H9 (cell line): ENCODE data around the gene PIK3C3. TPM values are rescaled to one million over a fixed set of nuclear protein-coding genes. Genes with fewer than 3 reads are reported as not detected.

ENCODE experiments used
- DNase-seq: peaks from one replicate; pipeline ENCODE4 v3.0.0-alpha.2; 2017
- H2AFZ ChIP-seq: one replicate; pipeline ENCODE4 v1.6.1; 2013; ENCODE audit warnings: mild to moderate bottlenecking, low read length, control low read depth, moderate library complexity
- H2AK5ac ChIP-seq: 2 replicates; pipeline ENCODE4 v1.6.1; 2013; ENCODE audit warnings: low read length, control low read depth, mixed read lengths; ENCODE audit not compliant: insufficient read length
- H2BK120ac ChIP-seq: one replicate; pipeline ENCODE4 v1.6.1; 2013; ENCODE audit warnings: low read depth, mild to moderate bottlenecking, low read length, control low read depth, inconsistent platforms; ENCODE audit not compliant: poor library complexity, severe bottlenecking
- H2BK12ac ChIP-seq: 2 replicates; pipeline ENCODE4 v1.6.1; 2013; ENCODE audit warnings: low read length, control low read depth, mixed read lengths, low read depth; ENCODE audit not compliant: insufficient read length
- H2BK15ac ChIP-seq: 2 replicates; pipeline ENCODE4 v1.6.1; 2013; ENCODE audit warnings: low read depth, low read length, control low read depth
- H2BK20ac ChIP-seq: one replicate; pipeline ENCODE4 v1.6.1; 2013; ENCODE audit warnings: low read depth, mild to moderate bottlenecking, low read length, control low read depth, inconsistent platforms; ENCODE audit not compliant: poor library complexity, severe bottlenecking
- H2BK5ac ChIP-seq: 2 replicates; pipeline ENCODE4 v1.6.1; 2013; ENCODE audit warnings: low read length, control low read depth, mixed read lengths; ENCODE audit not compliant: insufficient read length
- H3K14ac ChIP-seq: 2 replicates; pipeline ENCODE4 v1.6.1; 2013; ENCODE audit warnings: low read length, control low read depth; ENCODE audit not compliant: insufficient read depth
- H3K18ac ChIP-seq: 2 replicates; pipeline ENCODE4 v1.6.1; 2013; ENCODE audit warnings: low read depth, mild to moderate bottlenecking, mixed read lengths, low read length, control low read depth; ENCODE audit not compliant: insufficient read length
- H3K23ac ChIP-seq: 2 replicates; pipeline ENCODE4 v1.6.1; 2013; ENCODE audit warnings: low read length, control low read depth, mixed read lengths, low read depth; ENCODE audit not compliant: insufficient read length
- H3K23me2 ChIP-seq: 2 replicates; pipeline ENCODE4 v1.6.1; 2013; ENCODE audit warnings: low read depth, mild to moderate bottlenecking, mixed read lengths, low read length, control low read depth; ENCODE audit not compliant: insufficient read length, poor library complexity, severe bottlenecking
- H3K27ac ChIP-seq: 2 replicates; pipeline ENCODE4 v1.5.1; 2013; ENCODE audit warnings: low read length, control low read depth, mixed read lengths, low read depth; ENCODE audit not compliant: insufficient read length
- H3K27me3 ChIP-seq: 2 replicates; pipeline ENCODE4 v1.6.1; 2013; ENCODE audit warnings: low read length, control low read depth, inconsistent platforms; ENCODE audit not compliant: insufficient read depth
- H3K4ac ChIP-seq: 2 replicates; pipeline ENCODE4 v1.6.1; 2013; ENCODE audit warnings: low read depth, mild to moderate bottlenecking, control low read depth, inconsistent platforms, low read length, moderate library complexity
- H3K4me1 ChIP-seq: 2 replicates; pipeline ENCODE4 v1.6.1; 2013; ENCODE audit warnings: low read length, control low read depth, inconsistent platforms; ENCODE audit not compliant: insufficient read depth
- H3K4me2 ChIP-seq: 2 replicates; pipeline ENCODE4 v1.6.1; 2013; ENCODE audit warnings: low read length, control low read depth, mixed read lengths; ENCODE audit not compliant: insufficient read length, insufficient read depth
- H3K56ac ChIP-seq: 2 replicates; pipeline ENCODE4 v1.6.1; 2013; ENCODE audit warnings: low read depth, mild to moderate bottlenecking, mixed read lengths, low read length, control low read depth; ENCODE audit not compliant: insufficient read length
- H3K79me1 ChIP-seq: 2 replicates; pipeline ENCODE4 v1.6.1; 2013; ENCODE audit warnings: low read depth, mild to moderate bottlenecking, moderate library complexity, low read length, control low read depth, inconsistent platforms; ENCODE audit not compliant: insufficient read depth, poor library complexity, severe bottlenecking
- H3K79me2 ChIP-seq: 2 replicates; pipeline ENCODE4 v1.6.1; 2013; ENCODE audit warnings: low read length, control low read depth, inconsistent platforms; ENCODE audit not compliant: insufficient read depth
- H3K9ac ChIP-seq: 2 replicates; pipeline ENCODE4 v1.6.1; 2013; ENCODE audit warnings: low read length, control low read depth, mixed read lengths; ENCODE audit not compliant: insufficient read length; ENCODE audit errors: extremely low read depth
- H3K9me3 ChIP-seq: one replicate; pipeline ENCODE4 v1.6.1; 2013; ENCODE audit warnings: low read depth, low read length, inconsistent platforms; ENCODE audit not compliant: control insufficient read depth
- H3T11ph ChIP-seq: one replicate; pipeline ENCODE4 v1.6.1; 2013; ENCODE audit warnings: mild to moderate bottlenecking, low read length, control low read depth, inconsistent platforms
- H4K20me1 ChIP-seq: one replicate; pipeline ENCODE4 v1.6.1; 2013; ENCODE audit not compliant: control insufficient read depth, insufficient read length, insufficient read depth
- H4K5ac ChIP-seq: 2 replicates; pipeline ENCODE4 v1.6.1; 2013; ENCODE audit warnings: low read depth, mild to moderate bottlenecking, mixed read lengths, low read length, control low read depth; ENCODE audit not compliant: insufficient read length
- H4K8ac ChIP-seq: replicated peaks from 2 replicates; pipeline ENCODE4 v1.6.1; 2013; ENCODE audit warnings: low read length, control low read depth, mixed read lengths, low read depth; ENCODE audit not compliant: insufficient read length
- H4K91ac ChIP-seq: 2 replicates; pipeline ENCODE4 v1.6.1; 2013; ENCODE audit warnings: low read depth, mild to moderate bottlenecking, moderate library complexity, mixed read lengths, low read length, control low read depth; ENCODE audit not compliant: insufficient read length
- H3K27ac Mint-ChIP-seq, 3 experiments: 2 replicates in 2 of 3; 3 replicates in 1 of 3; pipeline ENCODE4 v1.8.0; 2020 to 2021; ENCODE audit warnings: mixed read lengths in 3 of 3, mild to moderate bottlenecking in 1 of 3, moderate library complexity in 1 of 3
- H3K27me3 Mint-ChIP-seq: 2 replicates; pipeline ENCODE4 v1.8.0; 2021; ENCODE audit warnings: low read depth, mild to moderate bottlenecking, moderate library complexity, mixed read lengths
- H3K36me3 Mint-ChIP-seq, 3 experiments: 2 replicates in 2 of 3; 3 replicates in 1 of 3; pipeline ENCODE4 v1.8.0; 2020 to 2021; ENCODE audit warnings: low read depth in 3 of 3, mixed read lengths in 3 of 3; ENCODE audit not compliant: insufficient read depth in 1 of 3
- H3K4me1 Mint-ChIP-seq, 2 experiments: 2 replicates each; pipeline ENCODE4 v1.8.0; 2020; ENCODE audit warnings: mixed read lengths in 2 of 2
- H3K4me3 Mint-ChIP-seq, 2 experiments: 2 replicates in 1 of 2; 3 replicates in 1 of 2; pipeline ENCODE4 v1.8.0; 2020 to 2021; ENCODE audit warnings: mild to moderate bottlenecking in 2 of 2, mixed read lengths in 2 of 2, moderate library complexity in 1 of 2
- H3K9me3 Mint-ChIP-seq, 2 experiments: 2 replicates in 1 of 2; 3 replicates in 1 of 2; pipeline ENCODE4 v1.8.0; 2020; ENCODE audit warnings: mild to moderate bottlenecking in 2 of 2, mixed read lengths in 2 of 2, moderate library complexity in 1 of 2
- CTCF ChIP-seq: fragments of 200-600 bp; sonication (generic); conservative IDR thresholded peaks from 3 replicates; pipeline ENCODE4 v1.8.0; 2021; ENCODE audit warnings: antibody characterized with exemption, mild to moderate bottlenecking
- WGBS: extraction: QIAGEN DNeasy Blood & Tissue Kit; methylation state at CpG from one replicate; pipeline ENCODE4 v1.1.7; 2013; ENCODE audit warnings: missing lambda C conversion rate, low lambda C conversion rate, mixed read lengths; ENCODE audit not compliant: insufficient read length; ENCODE audit errors: extremely low coverage; 5-methylcytosine and 5-hydroxymethylcytosine counted together
- total RNA-seq: library from RNA; stranded (reverse); gene quantifications from 2 replicates; pipeline ENCODE4 v1.2.1, GENCODE V29; 2021

PIK3C3 gene
- total RNA-seq, 1 experiment from 2014 or later = 48.8 TPM

DNA sequence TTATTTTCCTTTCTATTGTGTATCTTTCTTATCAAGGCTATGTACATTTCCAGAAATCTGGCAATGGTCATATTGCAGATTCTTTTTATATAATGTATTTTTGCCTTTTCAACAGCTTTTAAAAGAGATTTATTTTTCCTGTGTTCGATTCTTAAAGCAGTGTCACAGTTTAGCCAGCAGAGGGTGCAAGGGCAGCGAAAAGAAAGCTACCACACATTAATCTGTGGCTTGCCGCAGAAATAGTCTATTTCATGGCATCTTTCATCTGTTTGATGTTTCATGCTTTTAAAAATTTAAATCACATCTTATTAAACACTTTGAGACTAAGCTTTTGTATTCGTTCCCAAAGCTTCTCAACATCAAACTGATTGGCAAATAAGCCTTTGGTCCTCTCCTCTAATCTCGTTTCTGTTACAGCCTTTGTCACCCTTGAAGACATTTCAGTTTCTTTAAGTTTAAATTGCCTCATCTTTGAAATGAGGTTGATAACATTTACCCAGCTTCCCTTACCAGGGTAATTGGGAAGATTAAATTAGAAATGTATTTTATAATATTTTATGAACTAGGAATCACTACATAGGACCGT is 73.3 kb downstream of the PIK3C3 start:
- H2AK5ac ChIP-seq = no peak overlapping the region
- no peak overlapping the region for H2BK12ac ChIP-seq
- no peaks in the 10 kb centered on the region for H3K27me3 ChIP-seq
- no peak overlapping the region for H3K18ac ChIP-seq
- TF ChIP-seq CTCF = peak; percentile 82
- no CpG with 5 or more reads among the region's 6 CpGs for WGBS
- no peak overlapping the region for H3K4me3 Mint-ChIP-seq
- H4K5ac ChIP-seq = no peak overlapping the region
- DNase-seq = no peak
- H4K20me1 ChIP-seq = no peaks in the 10 kb centered on the region
- no peaks in the 10 kb centered on the region for H3K9me3 ChIP-seq
- no peaks in the 10 kb centered on the region for H3K4me1 Mint-ChIP-seq
- no peak overlapping the region for H3K56ac ChIP-seq
- H3K4me2 ChIP-seq = no peak overlapping the region
- H3K9ac ChIP-seq = no peak overlapping the region
- no peaks in the 10 kb centered on the region for H3K9me3 Mint-ChIP-seq
- H3K79me1 ChIP-seq = no peaks in the 10 kb centered on the region
- no peak overlapping the region for H3T11ph ChIP-seq
- H3K27me3 Mint-ChIP-seq = no peaks in the 10 kb centered on the region
- H4K8ac ChIP-seq = no peak overlapping the region
- no peak overlapping the region for H3K14ac ChIP-seq
- H2BK20ac ChIP-seq = no peak overlapping the region
- no peaks in the 10 kb centered on the region for H3K23me2 ChIP-seq
- no peak overlapping the region for H3K4ac ChIP-seq
- H3K27ac Mint-ChIP-seq = no peak overlapping the region
- H2BK5ac ChIP-seq = no peak overlapping the region
- peaks cover 4 to 20% (median 11%) of the 10 kb centered on the region in 3 experiments; a peak in 6 of 7 replicates for H3K36me3 Mint-ChIP-seq
- H2BK15ac ChIP-seq = no peak overlapping the region
- H3K79me2 ChIP-seq = no peaks in the 10 kb centered on the region
- H2AFZ ChIP-seq = no peak overlapping the region
- H3K4me1 ChIP-seq = no peaks in the 10 kb centered on the region
- H4K91ac ChIP-seq = no peak overlapping the region
- no peak overlapping the region for H3K23ac ChIP-seq
- H2BK120ac ChIP-seq = no peak overlapping the region
- no peak overlapping the region for H3K27ac ChIP-seq
